GM21529 (cell line): ENCODE data around the gene ANKRD12.
"Not testable (repeated sequence)": the region's sequence is repeated elsewhere in the genome, so short reads cannot be mapped to it uniquely, and the experiment has no call there.

Experiments used
- ATAC-seq: cut with Tn5 transposase; IDR thresholded peaks from one replicate; pipeline ENCODE4 v1.9.1; 2021; ENCODE audit not compliant: unreplicated experiment

ANKRD12 gene

DNA sequence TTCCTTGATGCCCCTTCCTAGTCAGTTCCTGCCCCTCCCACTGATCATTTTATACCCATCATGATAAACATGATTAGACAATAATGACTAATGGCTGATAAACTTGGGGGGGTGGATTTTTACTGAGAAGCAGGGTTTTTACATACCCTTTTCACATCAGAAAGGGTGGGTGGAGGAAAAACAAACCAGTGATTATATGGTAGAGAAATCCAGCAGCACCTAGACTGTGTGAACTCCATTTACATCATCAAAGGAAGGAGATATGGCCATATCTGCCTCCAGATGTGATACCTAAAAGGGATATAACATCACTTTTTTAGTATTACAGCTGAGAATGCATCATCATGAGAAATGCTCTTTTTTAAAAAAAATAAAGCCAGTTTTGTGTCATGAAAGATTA, 89.9 kb downstream of the ANKRD12 start:
- ATAC-seq, result no peak

DNA sequence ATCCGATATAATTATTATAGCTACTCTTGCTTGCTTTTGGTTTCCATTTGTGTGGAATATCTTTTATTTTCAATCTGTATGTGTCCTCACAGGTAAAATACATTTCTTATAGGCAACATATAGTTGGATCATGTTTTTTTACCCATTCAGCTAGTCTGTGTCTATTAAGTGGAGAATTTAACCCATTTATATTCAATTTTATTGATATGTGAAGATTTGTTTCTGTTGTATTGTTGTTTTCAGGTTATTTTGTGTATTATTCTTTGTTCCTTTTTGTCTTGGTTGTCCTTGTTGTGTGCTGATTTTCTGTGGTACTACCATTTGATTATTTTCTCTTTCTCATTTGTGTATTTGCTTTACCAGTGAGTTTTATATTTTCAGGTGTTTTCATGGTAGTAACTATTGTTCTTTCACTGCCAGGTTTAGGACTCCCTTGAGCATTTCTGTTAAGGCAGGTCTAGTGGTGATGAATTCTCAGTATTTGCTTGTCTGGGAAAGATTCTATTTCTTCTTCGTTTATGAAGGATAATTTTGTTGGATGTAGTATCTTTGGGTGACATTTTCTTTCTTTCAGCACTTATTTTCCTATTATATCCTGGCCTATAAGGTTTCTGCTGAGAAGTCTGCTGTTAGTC, 95.4 kb downstream of the ANKRD12 start:
- ATAC-seq, result no peak

GRCh38 chr18:9232977-9233376, 96.4 kb downstream of the ANKRD12 start:
- ATAC-seq, result no peak

DNA sequence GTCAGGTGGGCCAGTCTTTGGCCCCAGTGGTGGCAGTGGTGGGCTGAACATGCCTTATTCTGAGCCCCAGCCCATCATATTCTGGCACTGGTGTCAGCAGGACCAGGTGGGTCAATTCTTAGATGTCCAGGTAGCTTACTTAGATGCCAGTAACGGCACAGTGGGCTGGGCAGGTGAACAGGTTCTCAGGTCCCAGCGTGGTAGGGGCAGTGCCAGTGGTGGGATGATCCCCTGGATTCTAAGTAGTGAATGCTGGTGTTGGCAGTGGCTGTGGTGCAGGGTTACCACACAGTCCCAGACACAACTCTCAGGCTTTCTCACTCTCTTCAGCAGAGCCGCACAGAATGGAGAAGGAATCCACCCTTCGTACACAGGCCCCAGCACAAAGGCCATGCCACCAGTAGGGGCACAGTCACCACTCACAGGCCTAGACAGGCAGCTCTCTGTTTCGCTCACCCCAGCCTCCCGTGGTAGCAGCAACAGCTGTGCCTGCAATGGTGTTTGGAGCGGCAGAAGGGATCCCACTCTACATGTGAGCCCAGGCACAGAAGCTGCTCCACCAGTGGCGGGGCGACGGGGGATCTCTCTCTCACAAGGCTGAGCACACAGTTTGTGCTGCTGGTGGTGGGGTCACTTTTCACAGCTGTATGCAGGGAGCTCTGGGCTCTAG, 97.3 kb downstream of the ANKRD12 start:
- ATAC-seq, result no peak

DNA sequence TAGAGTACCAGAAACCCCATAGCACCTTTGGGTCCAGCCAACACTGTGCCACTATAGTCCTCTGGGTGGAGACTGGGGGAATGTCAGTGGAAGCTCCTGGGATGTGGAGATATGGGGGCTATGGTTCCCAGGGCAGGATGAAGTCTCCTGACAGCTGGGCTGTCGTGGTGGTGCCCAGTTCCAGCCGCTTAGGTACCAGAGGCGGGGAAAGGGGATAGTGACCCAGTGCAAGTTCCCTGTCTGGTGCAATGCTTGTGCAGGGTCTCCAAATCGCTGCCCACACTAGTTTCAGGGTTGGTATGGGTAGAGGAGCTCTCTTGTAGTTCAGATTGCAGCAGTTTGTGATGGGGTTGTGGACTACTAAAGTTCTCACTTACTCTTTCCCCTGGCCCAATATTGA, 97.9 kb downstream of the ANKRD12 start:
- ATAC-seq, result no peak

- no peak for ATAC-seq
Measured at GRCh38 chr18:9237981-9238380, 101.4 kb downstream of the ANKRD12 start.

- no peak for ATAC-seq
Measured at GRCh38 chr18:9239720-9240119, 103.1 kb downstream of the ANKRD12 start.

DNA sequence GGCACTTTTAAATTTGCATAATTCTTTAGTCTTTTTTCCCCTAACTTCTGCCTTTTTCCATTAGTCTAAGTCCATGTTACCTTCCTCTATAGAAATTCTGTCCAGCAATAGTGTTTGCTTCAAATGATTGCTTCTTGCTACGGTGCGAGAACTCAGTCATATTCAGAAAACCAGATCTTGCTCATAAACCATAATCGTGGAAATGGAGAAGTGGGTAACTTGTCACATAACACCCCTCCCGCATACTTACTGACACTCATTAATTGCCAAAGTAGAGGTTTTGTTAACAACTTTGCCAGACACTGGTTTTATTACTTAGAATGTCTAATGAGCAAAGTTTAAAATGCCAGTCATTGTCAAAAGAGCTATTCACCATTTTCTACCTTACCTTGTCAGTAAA, 103.7 kb downstream of the ANKRD12 start:
- ATAC-seq, result no peak

- no peak for ATAC-seq
Measured at GRCh38 chr18:9243029-9243428, 106.4 kb downstream of the ANKRD12 start.

- ATAC-seq, result no peak
Measured at GRCh38 chr18:9244376-9244775, 107.8 kb downstream of the ANKRD12 start.

GRCh38 chr18:9248661-9249060, 112.1 kb downstream of the ANKRD12 start:
- ATAC-seq, result no peak

- ATAC-seq, result no peak
Measured at GRCh38 chr18:9249254-9249653, 112.7 kb downstream of the ANKRD12 start.

GRCh38 chr18:9259173-9259572, 122.6 kb downstream of the ANKRD12 start:
- no peak for ATAC-seq

- no peak for ATAC-seq
Measured at GRCh38 chr18:9260388-9261380, 124.1 kb downstream of the ANKRD12 start.

DNA sequence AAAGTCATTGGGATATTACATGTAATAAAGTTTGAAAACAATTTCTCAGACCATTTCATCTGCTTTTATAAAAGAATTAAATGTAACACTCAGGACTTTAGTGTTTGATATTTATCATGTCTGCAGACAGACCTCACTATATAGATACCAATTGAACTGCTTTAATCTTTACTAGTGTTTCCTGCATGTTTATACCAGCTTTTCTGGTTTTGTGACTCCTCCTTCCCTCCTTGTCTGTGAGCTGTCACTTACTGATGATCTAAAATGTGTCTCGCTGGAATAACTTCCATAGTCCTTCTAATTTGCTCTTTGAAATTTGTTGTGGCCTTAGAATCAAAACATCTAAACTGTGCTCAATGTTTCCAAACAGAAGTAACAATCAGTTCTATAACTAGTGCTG, 126.7 kb downstream of the ANKRD12 start:
- ATAC-seq, result no peak

GRCh38 chr18:9264797-9265196, 128.2 kb downstream of the ANKRD12 start:
- ATAC-seq, result not testable (repeated sequence)

DNA sequence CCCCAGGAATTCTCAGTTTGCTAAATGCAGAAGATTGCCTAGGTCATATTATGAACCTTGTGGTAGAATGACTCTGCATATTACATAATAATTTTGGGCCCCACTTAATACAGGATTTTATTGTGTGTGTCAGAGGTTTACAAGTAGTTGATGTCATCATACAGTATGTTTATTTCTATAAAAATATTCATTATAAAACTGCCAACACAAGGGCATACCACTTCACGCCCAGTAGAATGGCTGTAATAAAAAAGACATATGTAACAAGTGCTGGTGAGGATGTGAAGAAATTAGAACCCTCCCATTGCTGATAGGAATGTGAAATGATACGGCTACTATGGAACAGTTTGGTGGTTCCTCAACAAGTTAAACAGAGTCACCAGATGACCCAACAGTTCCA, 136.6 kb downstream of the ANKRD12 start:
- no peak for ATAC-seq

- no peak for ATAC-seq
Measured at GRCh38 chr18:9275890-9276289, 139.3 kb downstream of the ANKRD12 start.

- no peak for ATAC-seq
Measured at GRCh38 chr18:9278028-9278427, 141.4 kb downstream of the ANKRD12 start.

- ATAC-seq, result no peak
Measured at GRCh38 chr18:9280849-9281248, 144.3 kb downstream of the ANKRD12 start.

- no peak for ATAC-seq
Measured at GRCh38 chr18:9281780-9282179, 145.2 kb downstream of the ANKRD12 start.

DNA sequence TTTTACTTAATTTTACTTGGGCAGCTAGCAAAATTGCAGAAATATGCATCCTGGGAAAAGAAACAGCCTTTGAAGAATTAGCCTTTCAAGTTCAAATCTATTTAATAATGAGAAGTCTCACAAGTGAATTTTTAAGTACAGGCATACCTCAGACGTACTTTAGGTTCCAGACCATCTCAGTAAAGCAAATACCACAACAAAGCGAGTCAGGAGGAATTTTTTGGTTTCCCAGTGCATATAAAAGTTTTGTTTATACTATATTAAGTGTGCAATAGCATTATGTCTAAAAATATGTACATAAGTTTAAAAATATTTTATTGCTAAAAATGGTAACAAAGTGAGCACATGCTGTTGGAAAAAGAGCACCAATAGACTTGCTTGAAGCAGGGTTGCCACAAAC, 147.2 kb downstream of the ANKRD12 start:
- ATAC-seq, result no peak
